H1 (cell line): Measurements from ENCODE around the gene UBQLN4. TPM values are rescaled to one million over a fixed set of nuclear protein-coding genes. Genes with fewer than 3 reads are reported as not detected.

Experiments used
- CTCF ChIA-PET: fragments of 300-600 bp; sonication (Branson Sonifier 250); formaldehyde crosslinking; loops from one replicate; lab custom pipeline; 2021; ENCODE audit not compliant: partially characterized antibody; lab: Charles Lee
- POLR2A ChIA-PET: fragments of 300-600 bp; sonication (Branson Sonifier 250); formaldehyde crosslinking; loops from one replicate; lab custom pipeline; 2021; ENCODE audit warnings: inconsistent platforms; ENCODE audit not compliant: partially characterized antibody; lab: Charles Lee
- DNase-seq, 2 experiments: peaks; one replicate each; pipeline versions ENCODE4 v3.0.0 to v3.0.0-alpha.2; 2010 to 2022; ENCODE audit warnings: low spot score in 2 of 2, low read depth in 1 of 2, mixed read lengths in 1 of 2
- FAIRE-seq: peaks from 2 replicates; lab custom pipeline; 2011; peaks lifted over from hg19 to GRCh38; lab: Jason Lieb, UNC
- H2AFZ ChIP-seq: 2 replicates; pipeline ENCODE4 v1.8.1; 2012; ENCODE audit warnings: low read length, inconsistent platforms
- H2AK5ac ChIP-seq: 2 replicates; pipeline ENCODE4 v1.6.1; 2013; ENCODE audit warnings: low read depth, low read length
- H2BK120ac ChIP-seq: replicated peaks from 2 replicates; pipeline ENCODE3; 2013; ENCODE audit warnings: low read depth, low read length, inconsistent platforms
- H2BK12ac ChIP-seq: 2 replicates; pipeline ENCODE4 v1.6.1; 2013; ENCODE audit warnings: low read depth, low read length
- H2BK15ac ChIP-seq: 2 replicates; pipeline ENCODE4 v1.6.1; 2013; ENCODE audit warnings: low read length
- H2BK20ac ChIP-seq: 2 replicates; pipeline ENCODE4 v1.6.1; 2013; ENCODE audit warnings: low read length
- H2BK5ac ChIP-seq: 2 replicates; pipeline ENCODE4 v1.6.1; 2013; ENCODE audit warnings: low read depth, low read length
- H3K14ac ChIP-seq: 2 replicates; pipeline ENCODE4 v1.6.1; 2013; ENCODE audit warnings: inconsistent platforms; ENCODE audit not compliant: insufficient read length
- H3K18ac ChIP-seq: 2 replicates; pipeline ENCODE4 v1.6.1; 2013; ENCODE audit warnings: low read length; ENCODE audit errors: extremely low read depth
- H3K23ac ChIP-seq: 2 replicates; pipeline ENCODE4 v1.6.1; 2013; ENCODE audit warnings: inconsistent platforms; ENCODE audit not compliant: insufficient read length
- H3K23me2 ChIP-seq: 2 replicates; pipeline ENCODE4 v1.6.1; 2013; ENCODE audit warnings: low read depth, low read length
- H3K27ac ChIP-seq: 2 replicates; pipeline ENCODE4 v1.6.1; 2011; ENCODE audit warnings: low read depth, low read length, inconsistent platforms
- H3K27me3 ChIP-seq, 4 experiments: replicated peaks in 1 of 4; 1 replicate in 1 of 4; 2 replicates in 3 of 4; pipeline versions ENCODE4 v1.6.1 to v1.8.1; 2011 to 2013; ENCODE audit warnings: low read length in 3 of 4, mild to moderate bottlenecking in 3 of 4, inconsistent platforms in 2 of 4, mixed read lengths in 2 of 4, moderate library complexity in 1 of 4; ENCODE audit not compliant: control insufficient read depth in 3 of 4, insufficient read depth in 3 of 4; ENCODE audit errors: extremely low read depth in 1 of 4
- H3K36me3 ChIP-seq, 4 experiments: 2 replicates each; pipeline versions ENCODE4 v1.6.1 to v1.8.1; 2011 to 2013; ENCODE audit warnings: mild to moderate bottlenecking in 4 of 4, low read length in 3 of 4, moderate library complexity in 2 of 4, control low read depth in 1 of 4, inconsistent platforms in 1 of 4; ENCODE audit not compliant: insufficient read depth in 4 of 4, control insufficient read depth in 2 of 4
- H3K4ac ChIP-seq: replicated peaks from 2 replicates; pipeline ENCODE3; 2013; ENCODE audit warnings: low read length, low read depth, mixed read lengths, inconsistent platforms; ENCODE audit not compliant: insufficient read length
- H3K4me1 ChIP-seq, 4 experiments: replicated peaks in 1 of 4; 1 replicate in 1 of 4; 2 replicates in 3 of 4; pipeline versions ENCODE4 v1.6.1 to v1.8.1; 2011 to 2013; ENCODE audit warnings: low read length in 3 of 4, inconsistent platforms in 2 of 4, mixed read lengths in 1 of 4; ENCODE audit not compliant: insufficient read depth in 4 of 4, control insufficient read depth in 3 of 4
- H3K4me2 ChIP-seq, 2 experiments: 2 replicates each; pipeline versions ENCODE4 v1.6.1 to v1.8.1; 2011 to 2013; ENCODE audit warnings: low read depth in 2 of 2, low read length in 2 of 2, control low read depth in 1 of 2, inconsistent platforms in 1 of 2, mild to moderate bottlenecking in 1 of 2; ENCODE audit not compliant: insufficient read depth in 1 of 2
- H3K4me3 ChIP-seq, 4 experiments: fragments of 200-600, 300-600 bp in 1 of 4; sonication (generic), shearing (Covaris generic), sonication (Bioruptor Twin) in 1 of 4; 2 replicates each; pipeline versions ENCODE4 v1.5.1 to v1.8.1; 2011 to 2016; ENCODE audit warnings: low read length in 4 of 4, low read depth in 3 of 4, control low read depth in 2 of 4, inconsistent platforms in 2 of 4, mild to moderate bottlenecking in 2 of 4, mixed read lengths in 1 of 4, moderate library complexity in 1 of 4; ENCODE audit not compliant: insufficient read depth in 2 of 4; ENCODE audit errors: extremely low read depth in 1 of 4
- H3K56ac ChIP-seq: replicated peaks from 2 replicates; pipeline ENCODE3; 2013; ENCODE audit warnings: low read depth, mild to moderate bottlenecking, mixed read lengths, low read length, inconsistent platforms; ENCODE audit not compliant: insufficient read length
- H3K79me1 ChIP-seq: 2 replicates; pipeline ENCODE4 v1.6.1; 2013; ENCODE audit warnings: low read depth, low read length, control low read depth
- H3K79me2 ChIP-seq, 2 experiments: 2 replicates each; pipeline versions ENCODE4 v1.6.1 to v1.8.1; 2012 to 2013; ENCODE audit warnings: low read length in 2 of 2, mild to moderate bottlenecking in 2 of 2, inconsistent platforms in 1 of 2; ENCODE audit not compliant: insufficient read depth in 2 of 2, control insufficient read depth in 1 of 2
- H3K9ac ChIP-seq, 4 experiments: replicated peaks in 1 of 4; 1 replicate in 1 of 4; 2 replicates in 3 of 4; pipeline versions ENCODE4 v1.6.1 to v1.8.1; 2011 to 2013; ENCODE audit warnings: low read depth in 3 of 4, low read length in 3 of 4, control low read depth in 2 of 4, mild to moderate bottlenecking in 2 of 4, moderate library complexity in 2 of 4, inconsistent platforms in 1 of 4; ENCODE audit errors: extremely low read depth in 1 of 4
- H3K9me3 ChIP-seq, 2 experiments: 2 replicates each; pipeline versions ENCODE4 v1.6.1 to v1.8.1; 2012 to 2013; ENCODE audit warnings: mild to moderate bottlenecking in 2 of 2, moderate library complexity in 2 of 2, control low read depth in 1 of 2, inconsistent platforms in 1 of 2, low read depth in 1 of 2, low read length in 1 of 2, mixed read lengths in 1 of 2; ENCODE audit not compliant: insufficient read depth in 2 of 2
- H4K20me1 ChIP-seq, 2 experiments: replicated peaks in 1 of 2; 2 replicates each; pipeline versions ENCODE3 to v1.8.1; 2011 to 2013; ENCODE audit warnings: inconsistent platforms in 2 of 2, low read length in 2 of 2, mild to moderate bottlenecking in 1 of 2; ENCODE audit not compliant: insufficient read depth in 2 of 2, control insufficient read depth in 1 of 2
- H4K5ac ChIP-seq: 2 replicates; pipeline ENCODE4 v1.6.1; 2013; ENCODE audit warnings: low read length, low read depth, mixed read lengths, inconsistent platforms; ENCODE audit not compliant: insufficient read length
- H4K8ac ChIP-seq: 2 replicates; pipeline ENCODE4 v1.8.0; 2013; ENCODE audit warnings: mild to moderate bottlenecking, moderate library complexity, low read length, inconsistent platforms; ENCODE audit not compliant: insufficient read depth; ENCODE audit errors: extremely low read depth
- H4K91ac ChIP-seq: replicated peaks from 2 replicates; pipeline ENCODE3; 2013; ENCODE audit warnings: low read length, mixed read lengths, inconsistent platforms; ENCODE audit not compliant: insufficient read length
- BACH1 ChIP-seq: IDR thresholded peaks from 2 replicates; pipeline ENCODE4 v1.6.1; 2012; ENCODE audit warnings: low read length, improper control_type of control experiment
- CBX5 ChIP-seq: fragments of 300-800, 300-1000 bp; sonication (generic); IDR thresholded peaks from 2 replicates; pipeline ENCODE4 v1.7.1; 2016; ENCODE audit warnings: antibody characterized with exemption, low read length, low read depth
- CREB1 ChIP-seq: IDR thresholded peaks from 2 replicates; pipeline ENCODE4 v1.6.1; 2012; ENCODE audit warnings: inconsistent platforms
- NRF1 ChIP-seq: IDR thresholded peaks from 2 replicates; pipeline ENCODE4 v1.6.1; 2011; ENCODE audit warnings: mild to moderate bottlenecking, low read depth, low read length, improper control_type of control experiment
- SP4 ChIP-seq: IDR thresholded peaks from 2 replicates; pipeline ENCODE4 v1.6.1; 2012; ENCODE audit warnings: low read length, inconsistent platforms
- SUZ12 ChIP-seq: fragments of 200-600 bp; sonication (generic); IDR thresholded peaks from 2 replicates; pipeline ENCODE4 v1.6.1; 2012; ENCODE audit warnings: mild to moderate bottlenecking, inconsistent platforms, low read length, moderate library complexity, mixed read lengths
- YY1 ChIP-seq: IDR thresholded peaks from 2 replicates; pipeline ENCODE4 v1.6.1; 2011; ENCODE audit warnings: low read depth, mild to moderate bottlenecking, low read length
- WGBS, 2 experiments: shearing (Covaris generic) in 1 of 2; methylation state at CpG; one replicate each; pipeline versions ENCODE4 v1.1.6 to v1.1.7; 2013 to 2015; ENCODE audit warnings: low lambda C conversion rate in 2 of 2, mixed read lengths in 2 of 2, inconsistent platforms in 1 of 2, low coverage in 1 of 2, missing lambda C conversion rate in 1 of 2; ENCODE audit not compliant: insufficient replicate concordance in 2 of 2, insufficient coverage in 1 of 2, insufficient read length in 1 of 2; ENCODE audit errors: extremely low coverage in 1 of 2, missing lambda C conversion rate in 1 of 2; 5-methylcytosine and 5-hydroxymethylcytosine counted together
- polyA plus RNA-seq, 7 experiments: library from polyadenylated mRNA; depleted of rRNA in 3 of 7; stranded (reverse) in 5 of 7; unstranded in 2 of 7; fragments of >200 nt in 5 of 7; fragments of 200-250 nt in 2 of 7; gene quantifications; 1 replicate in 5 of 7; 2 replicates in 1 of 7; 4 replicates in 1 of 7; pipeline versions ENCODE4 v1.2.1 to v1.2.3, GENCODE V29; 2011 to 2013; ENCODE audit warnings: missing spikeins in 2 of 7, mixed read lengths in 2 of 7
- total RNA-seq: library from RNA; stranded (reverse); fragmentation: NEBNext Ultra II Directional; extraction: Animal tissue kit (Norgen Biotek cat#: 25700); gene quantifications from 2 replicates; pipeline ENCODE4 v1.2.1, GENCODE V29; 2021
- TF ChIP-seq, protein P1 (sequence below): IDR thresholded peaks from 2 replicates; pipeline ENCODE4 v1.6.1; 2011; ENCODE audit warnings: low read length, improper control_type of control experiment

UBQLN4 gene
- total and polyA plus RNA-seq, 2 of the 8 experiments (the other 6 are each of a cell fraction or from before 2014, with no cell fraction given): 37.7 to 52.0 TPM

GRCh38 chr1:155989242-155990004 is 64.2 kb downstream of the UBQLN4 start:
- no peaks in the 10 kb centered on the region for H3K23me2 ChIP-seq
- H4K20me1 ChIP-seq: no peaks in the 10 kb centered on the region
- POLR2A ChIA-PET: interaction anchor here (0.6 to 19.2 kb wide), 7 partner anchors 8 to 90 kb away, joined by 3 to 282 read pairs (median 4); partner anchors contain the start of genes ARHGEF2 and KHDC4
- no peak overlapping the region for H2BK120ac ChIP-seq
- no peak overlapping the region for H3K4ac ChIP-seq
- 57% methylated on average over 9 of the region's 9 CpGs; no CpG with 5 or more reads in 1 of the 2 experiments for WGBS, 2 experiments
- H4K8ac ChIP-seq: 0 out of 2 replicates have a peak overlapping the region, but pooled peaks have one; percentile 58
- no peak overlapping the region; the same call in 1 of the 2 replicates for H3K27ac ChIP-seq
- H3K9ac ChIP-seq: no peak overlapping the region
- no peak overlapping the region for H3K18ac ChIP-seq
- peak overlapping the region; percentile 18 for H4K5ac ChIP-seq
- CTCF ChIA-PET: interaction anchor here (0.6 to 5.4 kb wide), 42 partner anchors 9 to 248 kb away, joined by 3 to 126 read pairs (median 5); partner anchors contain the start of genes ARHGEF2, RAB25 and SSR2
- no peak overlapping the region for H3K56ac ChIP-seq
- no peak overlapping the region; a peak in 1 of 8 replicates for H3K4me3 ChIP-seq
- no peak overlapping the region for H3K23ac ChIP-seq
- no peaks in the 10 kb centered on the region for H3K27me3 ChIP-seq
- H2BK20ac ChIP-seq: no peak overlapping the region
- no peak overlapping the region for H2AK5ac ChIP-seq
- H4K91ac ChIP-seq: peak overlapping the region; percentile 82
- peak overlapping the region in 1 of 2 experiments; percentile 32; a peak in 2 of 4 replicates for H3K4me2 ChIP-seq
- no peaks in the 10 kb centered on the region for H3K79me2 ChIP-seq
- H3K4me1 ChIP-seq: peaks cover 0 to 10% (median 5%) of the 10 kb centered on the region in 4 experiments; a peak in 5 of 7 replicates
- H2BK15ac ChIP-seq: peak overlapping the region; percentile 6; the same call in 1 of the 2 replicates
- no peak overlapping the region; the same call in 1 of the 2 replicates for H2AFZ ChIP-seq
- H3K36me3 ChIP-seq: no peaks in the 10 kb centered on the region
- DNase-seq: peak in 1 of 2 experiments; percentile 91
- FAIRE-seq: peak; percentile 24
- peak overlapping the region; percentile 31; the same call in 1 of the 2 replicates for H2BK5ac ChIP-seq
- H3K79me1 ChIP-seq: no peaks in the 10 kb centered on the region
- no peak overlapping the region for H3K14ac ChIP-seq
- no peaks in the 10 kb centered on the region for H3K9me3 ChIP-seq
- no peak overlapping the region for H2BK12ac ChIP-seq
- TF ChIP-seq, protein P1, sequence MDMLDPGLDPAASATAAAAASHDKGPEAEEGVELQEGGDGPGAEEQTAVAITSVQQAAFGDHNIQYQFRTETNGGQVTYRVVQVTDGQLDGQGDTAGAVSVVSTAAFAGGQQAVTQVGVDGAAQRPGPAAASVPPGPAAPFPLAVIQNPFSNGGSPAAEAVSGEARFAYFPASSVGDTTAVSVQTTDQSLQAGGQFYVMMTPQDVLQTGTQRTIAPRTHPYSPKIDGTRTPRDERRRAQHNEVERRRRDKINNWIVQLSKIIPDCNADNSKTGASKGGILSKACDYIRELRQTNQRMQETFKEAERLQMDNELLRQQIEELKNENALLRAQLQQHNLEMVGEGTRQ: peak; percentile 12; the same call in 1 of the 2 replicates
- TF ChIP-seq SUZ12 (no peak), NRF1 (no peak), YY1 (peak; percentile 69), SP4 (no peak), CREB1 (0 out of 2 replicates have a peak, but pooled peaks have one; percentile 11), CBX5 (no peak), BACH1 (no peak)
